Measurements from ENCODE around the gene TBCE.
"Not testable (repeated sequence)": the region's sequence is repeated elsewhere in the genome, so short reads cannot be mapped to it uniquely, and the experiment has no call there.

The TBCE gene

DNA sequence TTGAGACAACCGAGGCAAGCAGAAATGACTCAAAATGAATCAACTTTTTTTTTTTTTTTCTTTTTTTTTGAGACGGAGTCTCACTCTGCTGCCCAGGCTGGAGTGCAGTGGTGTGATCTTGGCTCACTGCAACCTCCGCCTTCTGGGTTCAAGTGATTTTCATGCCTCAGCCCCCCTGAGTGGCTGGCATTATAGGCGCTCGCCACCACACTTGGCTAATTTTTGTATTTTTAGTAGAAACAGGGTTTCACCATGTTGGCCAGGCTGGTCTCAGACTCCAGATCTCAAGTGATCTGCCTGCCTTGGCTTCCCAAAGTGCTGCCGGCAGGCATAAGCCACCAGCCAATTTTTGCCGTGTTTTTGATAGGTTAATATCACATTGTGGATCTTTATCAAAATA, 90.6 kb downstream of the TBCE start:
- DNase-seq: not testable (repeated sequence)

- no peak for DNase-seq
Measured at GRCh38 chr1:235460770-235461169, 93.5 kb downstream of the TBCE start.

DNA sequence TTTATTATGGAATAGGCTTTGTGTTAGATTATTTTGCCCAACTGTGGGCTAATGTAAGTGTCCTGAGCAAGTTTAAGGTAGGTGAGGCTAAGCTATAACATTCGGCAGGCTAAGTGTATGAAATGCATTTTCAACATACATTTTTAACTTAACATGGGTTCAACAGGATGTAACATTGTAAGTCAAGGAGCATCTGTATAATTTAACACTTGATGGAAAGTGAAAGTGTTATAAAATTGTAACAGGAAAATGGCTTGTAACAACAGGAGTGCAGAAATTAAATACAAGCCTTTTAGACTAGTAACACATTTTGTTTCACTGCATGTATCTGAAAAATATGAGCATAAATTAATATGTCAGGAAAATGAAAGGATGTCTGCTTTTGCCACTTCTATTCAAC, 94.7 kb downstream of the TBCE start:
- DNase-seq: no peak

- not testable (repeated sequence) for DNase-seq
Measured at GRCh38 chr1:235462832-235463231, 95.6 kb downstream of the TBCE start.

DNA sequence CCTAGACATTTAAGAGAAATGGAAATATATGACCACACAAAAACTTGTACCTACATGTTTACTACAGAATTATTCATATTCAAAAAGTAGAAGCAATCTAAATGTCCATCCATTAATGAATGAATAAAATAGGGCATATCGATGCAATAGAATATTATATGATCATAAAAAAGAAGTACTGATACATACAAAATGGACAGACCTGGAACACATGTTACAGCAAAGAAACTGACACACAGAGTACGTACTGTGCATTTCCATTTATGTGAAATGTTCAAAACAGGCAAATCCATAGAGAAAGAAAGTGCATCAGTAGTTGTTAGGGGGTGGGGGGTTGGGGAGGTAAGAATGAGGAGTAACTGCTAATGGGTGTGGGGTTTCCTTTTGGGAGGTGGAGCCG, 97.8 kb downstream of the TBCE start:
- DNase-seq: no peak

- no peak for DNase-seq
Measured at GRCh38 chr1:235468004-235468403, 100.8 kb downstream of the TBCE start.

DNA sequence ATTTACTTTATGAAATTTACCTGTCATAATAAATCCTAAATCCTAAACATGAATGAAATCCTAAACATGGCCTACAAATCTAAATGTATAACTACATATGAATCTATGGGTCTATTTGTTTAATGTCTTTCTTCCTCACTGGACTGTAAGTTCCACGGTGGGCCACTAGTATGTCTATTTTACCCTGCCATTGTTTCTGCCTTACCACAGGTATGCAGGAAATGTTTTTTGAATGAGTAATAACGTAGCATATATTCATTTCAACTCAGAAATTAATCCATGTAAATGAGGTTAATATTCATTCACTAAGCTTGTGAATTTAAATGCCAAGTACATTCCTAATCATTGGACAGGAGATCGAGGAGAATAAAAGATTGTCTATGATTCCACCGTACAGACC, 101.7 kb downstream of the TBCE start:
- no peak for DNase-seq

GRCh38 chr1:235469897-235470296, 102.7 kb downstream of the TBCE start:
- not testable (repeated sequence) for DNase-seq

- DNase-seq: no peak
Measured at GRCh38 chr1:235470741-235471439, 103.7 kb downstream of the TBCE start.

GRCh38 chr1:235473806-235474205, 106.6 kb downstream of the TBCE start:
- no peak for DNase-seq

DNA sequence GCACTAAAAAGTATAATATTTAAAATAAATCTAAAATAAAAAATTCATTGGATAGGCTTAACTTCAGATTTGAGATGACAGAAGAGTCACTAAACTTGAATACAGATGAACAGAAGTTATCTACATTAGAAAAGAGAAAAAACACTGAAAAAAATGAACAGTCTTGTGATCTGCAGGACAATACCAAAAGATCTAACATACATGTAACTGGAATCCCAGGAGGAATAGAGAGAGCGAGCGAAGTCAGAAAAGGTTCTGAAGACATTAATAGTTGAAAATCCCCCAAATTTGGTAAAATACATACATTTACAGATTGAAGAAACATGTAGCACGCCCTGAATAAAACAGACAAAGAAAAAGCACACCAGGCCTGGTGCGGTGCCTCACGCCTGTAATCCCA, 115.9 kb downstream of the TBCE start:
- DNase-seq: no peak

DNA sequence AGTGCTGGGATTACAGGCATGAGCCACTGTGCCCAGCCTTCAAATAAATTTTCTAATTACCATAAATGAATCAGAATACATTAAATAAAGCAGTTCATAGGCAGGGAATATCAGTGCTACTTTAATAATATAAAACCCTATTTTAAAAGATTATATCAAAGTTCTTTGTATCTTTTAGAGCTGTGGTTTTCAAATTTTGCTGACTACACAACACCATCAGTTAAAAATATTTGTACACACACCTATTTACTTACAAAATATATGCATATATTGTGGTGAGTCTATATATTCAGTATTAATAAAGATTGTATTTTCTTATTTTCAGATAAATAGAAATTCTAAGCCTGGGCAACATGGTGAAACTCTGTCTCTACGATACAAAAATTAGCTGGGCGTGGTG, 118.3 kb downstream of the TBCE start:
- DNase-seq: no peak

DNA sequence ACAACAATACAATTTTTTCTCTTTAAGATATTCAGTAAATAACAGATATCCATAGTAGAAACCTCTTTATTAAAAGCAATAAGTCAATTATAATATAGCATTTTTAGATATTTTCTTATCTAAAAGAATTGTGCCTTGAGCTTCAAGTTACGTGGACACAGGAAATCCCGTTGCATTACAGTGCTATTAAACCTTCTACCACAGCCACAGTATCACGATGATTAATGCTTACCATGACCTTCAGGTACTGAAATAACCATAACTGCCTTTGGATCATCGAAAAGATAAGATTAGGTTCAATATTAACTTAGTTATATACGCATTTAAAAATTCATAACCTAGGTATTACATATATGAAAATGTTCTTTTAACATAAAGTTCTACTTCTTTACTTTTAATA, 119.1 kb downstream of the TBCE start:
- DNase-seq: no peak

- DNase-seq: no peak
Measured at GRCh38 chr1:235491644-235492043, 124.4 kb downstream of the TBCE start.

DNA sequence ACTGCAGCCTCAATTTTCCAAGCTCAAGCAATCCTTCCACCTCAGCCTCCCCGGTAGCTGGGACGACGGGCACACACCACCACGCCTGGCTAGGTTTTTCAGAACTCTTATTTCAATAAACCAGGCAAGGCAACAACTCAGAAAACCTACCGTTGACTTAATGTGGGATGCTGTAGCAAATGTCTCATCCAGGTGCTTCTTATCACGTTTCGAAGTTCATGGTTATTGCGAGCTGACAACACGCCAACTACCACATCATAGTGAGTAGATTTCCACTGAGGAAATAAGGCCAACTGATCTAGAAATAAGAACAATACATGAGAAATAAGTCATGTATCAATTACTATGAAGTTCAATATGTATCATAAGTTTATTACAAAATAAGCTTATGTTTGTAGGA, 127.3 kb downstream of the TBCE start:
- DNase-seq: no peak

DNA sequence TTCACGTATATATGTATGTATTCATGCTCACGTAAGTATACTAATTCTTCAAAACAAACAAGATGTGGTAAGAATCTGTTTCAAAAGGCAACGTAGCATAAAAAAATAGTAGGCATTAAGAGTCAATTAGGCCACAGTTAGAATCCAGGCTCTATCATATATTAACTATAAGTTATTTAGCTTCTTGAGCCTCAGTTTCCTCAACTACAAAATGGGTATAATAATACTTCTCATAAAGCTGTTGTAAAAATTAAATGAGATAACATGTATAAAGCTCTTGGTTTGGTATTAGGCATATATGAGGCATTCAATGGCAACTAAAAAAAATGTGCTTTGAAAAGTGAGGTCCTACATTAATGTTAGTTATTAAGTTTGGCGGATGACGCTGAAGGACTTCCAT, 127.8 kb downstream of the TBCE start:
- no peak for DNase-seq

DNA sequence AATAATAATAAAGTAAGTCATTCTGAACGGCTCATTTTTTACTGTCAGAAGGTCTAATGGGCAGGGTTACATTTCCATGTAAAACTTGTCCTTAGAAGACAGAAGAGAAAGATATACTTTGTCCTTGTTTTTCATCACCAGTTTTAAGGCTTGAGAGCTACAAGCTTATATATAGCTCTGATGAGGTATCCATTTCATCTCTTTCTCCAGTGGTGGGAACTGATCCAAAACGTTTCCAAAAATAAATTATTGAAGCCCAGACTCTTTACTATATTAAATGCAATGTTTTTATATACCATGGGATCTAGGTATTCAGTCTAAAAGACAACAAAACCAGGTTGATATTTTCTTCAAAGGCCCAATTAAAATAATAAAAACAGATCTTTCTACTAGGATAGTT, 128.3 kb downstream of the TBCE start:
- no peak for DNase-seq

DNA sequence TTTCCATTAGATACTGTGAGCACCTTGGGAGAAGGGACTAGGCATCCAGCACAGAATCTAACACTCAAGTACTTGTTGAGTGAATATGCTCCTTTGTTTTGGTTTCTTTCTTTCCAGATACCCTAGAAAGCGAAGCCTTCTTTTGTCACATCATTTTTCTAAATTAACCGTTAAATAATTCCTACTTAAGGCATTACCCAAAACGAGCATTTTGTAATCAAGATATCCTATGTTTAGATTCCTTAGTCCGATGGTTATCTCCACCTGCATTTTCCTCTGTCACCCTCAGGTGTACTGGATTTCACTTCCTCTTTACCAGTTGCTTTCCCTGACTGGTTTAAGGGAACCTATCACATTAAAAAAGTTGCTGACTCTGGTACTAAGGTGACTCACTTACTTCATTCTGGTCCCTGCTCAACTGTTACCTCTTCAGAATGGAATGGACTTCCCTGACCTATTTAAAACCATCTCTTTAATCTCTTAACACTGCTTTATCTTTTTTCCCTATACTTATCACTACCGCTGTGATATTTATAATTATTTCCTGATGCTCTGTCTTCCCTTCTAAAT, 133.8 kb downstream of the TBCE start:
- no peak for DNase-seq

All from SHP77 (cell line).